GM19023 (cell line): ENCODE measurements around the gene NMUR2.

Experiments used
- ATAC-seq: cut with Tn5 transposase; IDR thresholded peaks from one replicate; pipeline ENCODE4 v1.9.1; 2021; ENCODE audit warnings: mild to moderate bottlenecking, moderate library complexity; ENCODE audit not compliant: unreplicated experiment

NMUR2 gene

GRCh38 chr5:152372875-152373274, 32.2 kb downstream of the NMUR2 start:
- ATAC-seq, result no peak

GRCh38 chr5:152369298-152369697, 35.8 kb downstream of the NMUR2 start:
- no peak for ATAC-seq

GRCh38 chr5:152367554-152367953, 37.5 kb downstream of the NMUR2 start:
- ATAC-seq, result no peak

- no peak for ATAC-seq
Measured at GRCh38 chr5:152366716-152367115, 38.4 kb downstream of the NMUR2 start.

GRCh38 chr5:152364899-152365298, 40.2 kb downstream of the NMUR2 start:
- no peak for ATAC-seq

GRCh38 chr5:152364172-152364571, 40.9 kb downstream of the NMUR2 start:
- ATAC-seq, result no peak

GRCh38 chr5:152358861-152359568, 46.1 kb downstream of the NMUR2 start:
- no peak for ATAC-seq

GRCh38 chr5:152356506-152356905, 48.6 kb downstream of the NMUR2 start:
- no peak for ATAC-seq

- no peak for ATAC-seq
Measured at GRCh38 chr5:152355061-152355460, 50.0 kb downstream of the NMUR2 start.

GRCh38 chr5:152353001-152353400, 52.1 kb downstream of the NMUR2 start:
- ATAC-seq, result no peak

GRCh38 chr5:152349683-152350526, 55.2 kb downstream of the NMUR2 start:
- no peak for ATAC-seq
